ENCODE results near the gene NUDT3.

The NUDT3 gene

DNA sequence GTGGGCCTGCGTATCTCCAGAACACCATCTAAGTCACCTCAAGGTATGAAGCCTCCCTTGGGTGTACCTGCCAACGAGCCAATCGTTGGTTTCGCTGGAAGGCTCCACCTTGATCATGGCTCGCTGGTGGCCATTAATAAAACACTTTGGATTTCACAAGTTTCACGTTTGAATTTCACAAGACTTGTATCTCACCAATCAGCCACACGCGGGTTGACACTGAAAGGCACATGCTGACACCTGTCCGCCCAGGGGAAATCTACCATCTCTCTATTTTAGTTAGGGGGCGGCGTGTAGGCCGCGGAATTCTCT, 156.4 kb downstream of the NUDT3 start:
- DNase-seq = no peak

DNA sequence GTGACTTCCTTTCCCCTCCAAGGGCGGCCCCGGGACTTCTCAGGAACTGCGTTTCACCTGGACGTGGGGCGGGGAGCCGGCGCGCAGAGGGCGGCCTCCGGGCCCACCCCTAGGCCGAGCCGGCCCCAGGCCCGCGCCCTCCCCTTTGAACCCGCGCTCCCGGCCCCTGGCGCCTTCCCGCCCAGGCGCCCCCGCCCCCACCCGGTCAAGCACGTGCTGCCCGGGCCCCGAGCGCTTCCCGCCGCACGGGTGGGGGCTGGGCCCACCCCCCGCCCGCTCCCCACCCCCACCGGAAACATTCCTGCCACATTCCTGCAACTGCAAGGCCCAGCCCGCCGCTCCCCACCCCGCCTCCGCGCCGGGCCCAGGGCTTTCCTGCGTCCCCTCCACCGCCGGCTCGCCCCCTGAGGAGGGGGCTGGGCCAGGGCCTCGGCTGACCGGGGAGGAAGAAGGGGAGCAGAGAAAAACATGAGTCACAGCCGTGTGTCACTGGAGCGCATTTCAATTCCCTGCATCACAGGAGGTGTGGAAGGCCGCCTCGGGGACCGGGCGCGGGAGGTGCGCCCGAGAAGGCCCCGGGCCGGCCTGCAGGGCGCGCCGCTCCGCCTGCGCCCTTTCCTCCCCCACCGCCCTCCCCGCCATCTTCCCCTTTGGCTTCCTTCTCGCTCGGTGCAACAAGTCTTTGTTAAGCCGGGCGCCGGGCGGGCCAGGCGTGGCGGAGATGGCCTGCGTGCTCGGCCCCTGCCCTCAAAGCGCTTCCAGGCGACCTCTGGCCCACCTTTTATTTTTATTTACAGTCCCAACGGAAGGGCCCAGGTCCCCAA, 156.9 kb downstream of the NUDT3 start:
- peak; percentile 88 for DNase-seq

DNA sequence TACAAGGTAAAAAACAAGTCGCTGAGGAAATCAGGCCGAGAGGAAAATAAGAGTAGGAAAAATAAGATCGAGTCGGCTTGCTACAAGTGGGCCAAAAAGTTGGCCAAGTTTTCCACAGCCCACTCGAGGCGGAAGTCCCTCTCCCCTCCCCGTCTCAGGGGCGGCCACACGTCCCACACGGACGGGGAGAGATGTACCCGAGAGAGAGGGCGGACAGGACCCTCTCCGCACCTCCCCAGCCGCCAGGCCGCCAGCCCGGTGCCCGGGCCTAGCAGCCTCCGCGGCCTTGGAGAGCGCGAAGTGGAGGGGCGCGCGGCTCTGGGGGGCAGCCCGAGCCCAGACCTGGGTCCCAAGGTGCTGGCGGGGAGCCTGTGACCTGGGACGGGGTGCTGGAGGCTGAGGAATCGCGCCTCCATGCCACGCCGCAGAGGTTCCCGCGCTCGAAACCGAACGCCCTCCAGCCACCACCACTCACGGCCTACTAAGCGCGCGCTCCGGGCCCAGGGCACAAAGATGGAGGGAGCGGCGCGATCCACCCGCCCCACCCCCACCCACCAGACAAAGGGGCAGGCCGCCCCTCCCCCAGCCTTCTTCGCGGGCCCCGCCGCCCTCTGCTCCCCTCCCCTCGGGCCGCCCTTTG, 157.7 kb downstream of the NUDT3 start:
- no peak for DNase-seq

DNA sequence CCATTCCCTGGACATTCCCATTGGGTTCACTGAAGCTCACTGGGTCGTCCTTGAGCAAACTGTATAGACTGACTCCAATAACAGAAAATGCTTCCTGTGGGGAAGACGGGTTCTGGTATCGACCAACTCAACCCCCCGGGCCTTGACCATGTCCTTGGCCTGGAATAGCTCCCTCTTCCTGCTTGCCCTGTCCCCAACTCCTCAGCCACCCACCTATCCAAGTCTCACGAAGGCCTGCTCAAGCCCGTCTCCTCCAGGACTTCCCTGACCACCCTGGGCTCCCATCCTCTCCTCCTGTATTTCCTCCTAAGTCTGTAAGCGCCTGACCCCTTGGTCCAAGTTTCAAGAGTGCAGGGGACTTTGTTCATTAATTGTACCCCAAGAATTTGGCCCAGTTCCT, 158.6 kb downstream of the NUDT3 start:
- DNase-seq = no peak

DNA sequence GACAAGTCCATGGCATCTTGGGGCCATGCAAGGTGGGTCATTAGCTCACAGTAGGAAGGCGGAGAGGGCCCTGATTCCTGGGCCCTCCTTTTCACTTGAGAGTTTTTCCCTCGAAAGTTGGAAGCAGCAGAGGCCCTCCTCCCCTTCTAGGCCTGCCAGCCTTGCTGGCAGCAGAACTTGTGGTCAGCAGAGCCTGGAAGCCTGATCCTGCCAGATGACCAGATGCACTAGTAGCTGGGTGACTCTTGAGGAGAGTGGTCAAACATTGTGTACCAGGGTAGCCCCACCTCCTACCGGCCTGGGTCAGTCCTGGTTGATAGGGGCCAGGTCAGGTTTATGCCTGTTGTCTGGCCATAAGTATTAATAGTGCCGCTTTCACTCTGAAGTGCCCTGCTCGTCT, 159.6 kb downstream of the NUDT3 start:
- no peak for DNase-seq

DNA sequence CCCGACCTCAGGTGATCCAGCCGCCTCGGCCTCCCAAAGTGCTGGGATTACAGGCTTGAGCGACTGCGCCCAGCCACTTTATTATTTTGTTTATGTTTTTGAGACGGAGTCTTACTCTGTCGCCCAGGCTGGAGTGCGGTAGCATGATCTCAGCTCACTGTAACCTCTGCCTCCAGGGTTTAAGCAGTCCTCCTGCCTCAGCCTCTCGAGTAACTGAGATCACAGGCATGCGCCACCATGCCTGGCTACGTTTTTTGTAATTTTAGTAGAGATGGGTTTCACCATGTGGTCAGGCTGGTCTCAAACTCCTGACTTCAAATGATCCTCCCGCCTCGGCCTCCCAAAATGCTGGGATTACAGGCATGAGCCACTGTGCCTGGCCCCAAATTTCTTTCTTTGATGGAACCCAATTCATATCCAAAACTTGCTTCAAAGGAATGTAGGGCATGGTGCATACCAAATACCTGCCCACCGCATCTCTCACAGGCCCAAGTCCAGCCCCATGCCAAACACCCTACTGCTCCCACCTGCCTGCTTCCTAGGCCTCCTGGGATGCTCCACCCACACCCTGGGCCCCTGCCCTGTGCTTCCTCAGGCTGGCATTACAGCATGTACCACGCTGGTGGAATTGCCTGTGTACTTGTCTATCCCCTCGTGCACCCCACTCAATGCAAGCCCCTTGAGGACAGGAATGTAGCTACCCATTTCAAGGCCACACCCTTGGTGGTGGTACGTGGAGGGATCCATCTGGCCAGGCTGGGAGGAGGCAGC, 160.7 kb downstream of the NUDT3 start:
- no peak for DNase-seq

DNA sequence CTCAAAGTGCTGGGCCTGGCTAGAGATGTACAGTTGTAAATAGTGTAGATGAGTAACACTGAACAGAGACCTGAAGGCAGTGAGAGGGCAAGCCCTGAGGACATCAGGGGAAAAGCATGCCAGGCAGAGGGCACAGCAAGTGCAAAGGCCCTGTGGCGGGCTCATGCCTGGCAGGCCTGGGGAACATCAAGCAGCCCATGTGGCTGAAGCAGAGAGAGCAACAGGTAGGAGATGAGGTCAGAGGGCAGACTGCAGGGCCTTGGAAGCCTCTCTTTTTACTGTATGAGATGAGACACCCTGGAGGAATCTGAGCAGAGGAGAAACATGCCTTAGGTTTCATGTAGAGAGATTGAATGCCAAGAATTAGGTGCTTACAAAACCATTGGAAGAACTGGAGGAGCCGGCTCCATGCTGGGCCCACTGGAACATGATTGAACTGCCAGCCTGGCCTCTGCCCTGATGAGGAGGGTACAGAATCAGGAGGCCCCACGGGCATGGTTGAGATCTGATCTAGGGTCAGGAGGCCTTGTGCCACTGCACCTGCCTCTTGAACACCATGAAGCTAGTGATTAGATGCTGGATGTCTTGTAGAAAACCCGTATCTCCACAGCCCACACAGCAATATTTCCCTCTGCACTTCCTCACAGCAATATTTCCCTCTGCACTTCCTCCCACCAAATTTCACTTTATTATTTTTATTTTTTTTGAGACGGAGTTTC, 161.7 kb downstream of the NUDT3 start:
- no peak for DNase-seq

DNA sequence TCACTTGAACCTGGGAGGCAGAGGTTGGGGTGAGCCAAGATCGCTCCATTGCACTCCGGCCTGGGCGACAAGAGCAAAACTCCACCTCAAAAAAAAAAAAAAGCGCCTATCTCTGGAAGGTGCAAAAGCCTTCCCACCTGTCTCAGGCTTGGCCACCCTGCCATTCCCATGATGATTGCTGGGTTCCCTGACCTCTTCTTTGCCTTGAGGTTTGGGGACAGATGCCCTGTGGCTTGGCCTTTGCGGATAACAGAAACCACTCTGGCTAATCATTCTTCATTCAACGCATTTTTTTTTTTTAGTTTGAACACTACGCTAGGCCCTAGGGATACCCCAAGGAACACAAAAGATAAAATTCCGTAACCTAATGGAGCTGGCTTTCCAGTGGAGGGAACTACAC, 162.6 kb downstream of the NUDT3 start:
- DNase-seq = no peak
